K562 (cell line): ENCODE measurements around the gene MUC5AC. TPM values are rescaled to one million over a fixed set of nuclear protein-coding genes. Genes with fewer than 3 reads are reported as not detected.
A peak's percentile ranks its signal among the peaks of the same experiment; 100 is the strongest.

Source experiments
- BMI1 ChIP-seq: fragments of 150-350 bp; IDR thresholded peaks from 2 replicates; pipeline ENCODE4 v1.6.1; 2014; ENCODE audit warnings: low read length
- CHD4 ChIP-seq: fragments of 200-600 bp; sonication (generic); IDR thresholded peaks from 3 replicates; pipeline ENCODE4 v1.6.1; 2012; ENCODE audit warnings: low read depth, mild to moderate bottlenecking, mixed read lengths, low read length, inconsistent platforms; ENCODE audit not compliant: insufficient read depth, insufficient replicate concordance, poor library complexity, severe bottlenecking
- HNRNPUL1 ChIP-seq: fragments of 200-400 bp; formaldehyde crosslinking; IDR thresholded peaks from 2 replicates; pipeline ENCODE4 v1.6.1; 2017; ENCODE audit warnings: low read length
- MAZ ChIP-seq, 2 experiments: fragments of 450-650 bp in 1 of 2; sonication (generic) in 1 of 2; formaldehyde crosslinking; IDR thresholded peaks in 1 of 2; conservative IDR thresholded peaks in 1 of 2; 2 replicates each; pipeline versions ENCODE4 v1.4.0 to v1.5.0; 2020; ENCODE audit warnings: mild to moderate bottlenecking in 1 of 2, missing genetic modification reagents in 1 of 2
- RAD21 ChIP-seq, 2 experiments: fragments of 250-450 bp in 1 of 2; fragments of 450-650 bp in 1 of 2; sonication (Bioruptor Pico) in 1 of 2; formaldehyde crosslinking in 1 of 2; IDR thresholded peaks in 1 of 2; conservative IDR thresholded peaks in 1 of 2; 2 replicates each; pipeline versions ENCODE4 v1.4.0 to v1.8.0; 2020 to 2022; ENCODE audit warnings: mild to moderate bottlenecking in 2 of 2, moderate library complexity in 1 of 2
- RBM22 ChIP-seq: fragments of 200-400 bp; formaldehyde crosslinking; IDR thresholded peaks from 2 replicates; pipeline ENCODE4 v1.6.1; 2018; ENCODE audit warnings: low read length, low read depth; ENCODE audit not compliant: poor library complexity, severe bottlenecking
- RERE ChIP-seq: sonication (generic); formaldehyde crosslinking; IDR thresholded peaks from 2 replicates; pipeline ENCODE4 v1.8.0; 2023; ENCODE audit warnings: missing genetic modification reagents, mild to moderate bottlenecking, borderline replicate concordance
- polyA plus RNA-seq, 8 experiments: library from polyadenylated mRNA; depleted of rRNA in 4 of 8; stranded (reverse) in 5 of 8; unstranded in 3 of 8; fragments of >200 nt; fragmentation: Nextera tagmentation in 2 of 8; fragmentation: Illumina TruSeq in 1 of 8; extraction: Ambion mirVana in 2 of 8; extraction: Trizol in 1 of 8; gene quantifications; 2 replicates each; pipeline versions ENCODE4 v1.2.1 to v1.2.3, GENCODE V29; 2011 to 2014; ENCODE audit warnings: inconsistent platforms in 1 of 8, missing spikeins in 1 of 8
- total RNA-seq, 7 experiments: library from RNA; depleted of rRNA in 6 of 7; stranded (reverse); fragments of >200 nt in 6 of 7; fragmentation: Illumina TruSeq in 2 of 7; extraction: Trizol in 2 of 7; gene quantifications; 2 replicates each; pipeline versions ENCODE4 v1.2.1 to v1.2.3, GENCODE V29; 2011 to 2021; ENCODE audit warnings: low replicate concordance in 1 of 7

The MUC5AC gene
- total and polyA plus RNA-seq, 9 of the 15 experiments (the other 6 are each of a cell fraction or from before 2014, with no cell fraction given), result not detected

- TF ChIP-seq RBM22, result no peak
- TF ChIP-seq MAZ (CRISPR knock-in tag; conservative IDR thresholded peaks at IDR 0.05 in 1 of 2, IDR thresholded peaks at IDR 0.05 in 1 of 2), result 0 out of 4 replicates have a peak, but pooled peaks of 1 of the 2 experiments have one; percentile 23
- TF ChIP-seq RAD21 (CRISPR knock-in tag; conservative IDR thresholded peaks at IDR 0.05 in 1 of 2, IDR thresholded peaks at IDR 0.05 in 1 of 2), result peak in 1 of 2 experiments; percentile 17; a peak in 1 of 4 replicates
- TF ChIP-seq RERE (CRISPR knock-in tag), result no peak
- TF ChIP-seq BMI1, result no peak
- TF ChIP-seq CHD4, result no peak
- TF ChIP-seq HNRNPUL1, result no peak
Measured at GRCh38 chr11:1226226-1226985, 68.7 kb downstream of the MUC5AC start (continued).
